Measurements from ENCODE around the gene MTPN.

The MTPN gene

GRCh38 chr7:135957627-135958026 lies 19.5 kb downstream of the MTPN start:
- no peak for DNase-seq (ENCODE audit: low read depth in 2 of 2)

- DNase-seq (ENCODE audit: low read depth in 2 of 2), result no peak
Observed at GRCh38 chr7:135956393-135956792, 20.8 kb downstream of the MTPN start.

GRCh38 chr7:135950972-135951371 lies 26.2 kb downstream of the MTPN start:
- no peak for DNase-seq (ENCODE audit: low read depth in 2 of 2)

- no peak for DNase-seq (ENCODE audit: low read depth in 2 of 2)
Observed at GRCh38 chr7:135950429-135950828, 26.7 kb downstream of the MTPN start.

GRCh38 chr7:135946289-135947055 lies 30.7 kb downstream of the MTPN start:
- DNase-seq (ENCODE audit: low read depth in 2 of 2), result no peak

GRCh38 chr7:135944753-135945152 lies 32.4 kb downstream of the MTPN start:
- DNase-seq (ENCODE audit: low read depth in 2 of 2), result no peak

GRCh38 chr7:135943134-135943879 lies 33.9 kb downstream of the MTPN start:
- DNase-seq (ENCODE audit: low read depth in 2 of 2), result no peak

GRCh38 chr7:135942614-135943013 lies 34.5 kb downstream of the MTPN start:
- DNase-seq (ENCODE audit: low read depth in 2 of 2), result no peak

- no peak for DNase-seq (ENCODE audit: low read depth in 2 of 2)
Observed at GRCh38 chr7:135940077-135941075, 36.8 kb downstream of the MTPN start.

GRCh38 chr7:135939261-135939812 lies 37.8 kb downstream of the MTPN start:
- no peak for DNase-seq (ENCODE audit: low read depth in 2 of 2)

- no peak for DNase-seq (ENCODE audit: low read depth in 2 of 2)
Observed at GRCh38 chr7:135938563-135938962, 38.6 kb downstream of the MTPN start.

- DNase-seq (ENCODE audit: low read depth in 2 of 2), result no peak
Observed at GRCh38 chr7:135938086-135938485, 39.1 kb downstream of the MTPN start.

- DNase-seq (ENCODE audit: low read depth in 2 of 2), result no peak
Observed at GRCh38 chr7:135936497-135937217, 40.5 kb downstream of the MTPN start.

- no peak for DNase-seq (ENCODE audit: low read depth in 2 of 2)
Observed at GRCh38 chr7:135934651-135935050, 42.5 kb downstream of the MTPN start.

- no peak for DNase-seq (ENCODE audit: low read depth in 2 of 2)
Observed at GRCh38 chr7:135933509-135934188, 43.5 kb downstream of the MTPN start.

- no peak for DNase-seq (ENCODE audit: low read depth in 2 of 2)
Observed at GRCh38 chr7:135932131-135932530, 45.0 kb downstream of the MTPN start.

- peak; percentile 25 to 26 for DNase-seq (ENCODE audit: low read depth in 2 of 2)
Observed at GRCh38 chr7:135930565-135931461, 46.3 kb downstream of the MTPN start.

GRCh38 chr7:135929722-135930141 lies 47.4 kb downstream of the MTPN start:
- no peak for DNase-seq (ENCODE audit: low read depth in 2 of 2)

GRCh38 chr7:135929249-135929648 lies 47.9 kb downstream of the MTPN start:
- DNase-seq (ENCODE audit: low read depth in 2 of 2), result no peak

Data from fibroblast of skin of left biceps (primary cell).